CD4-positive, CD25-positive, alpha-beta regulatory T cell (primary cell): ENCODE results near the gene OGDH. TPM values are rescaled to one million over a fixed set of nuclear protein-coding genes. Genes with fewer than 3 reads are reported as not detected.

Experiments
- ATAC-seq, 2 donors: fragments of 150-1000 bp; cut with Tn5 transposase; one replicate each; pipeline ENCODE4 v1.10.0; 2021; ENCODE audit warnings: low read depth in 2 of 2, moderate number of reproducible peaks in 2 of 2, moderate library complexity in 1 of 2
- DNase-seq, 3 donors: peaks; one replicate each; pipeline versions ENCODE4 v3.0.0 to v3.0.0-alpha.2; 2012 to 2022; ENCODE audit warnings: mixed read lengths in 1 of 3
- H3K27ac ChIP-seq: one replicate; pipeline ENCODE4 v1.7.0; 2013; ENCODE audit warnings: mild to moderate bottlenecking, low read length; ENCODE audit not compliant: insufficient read depth, poor library complexity, severe bottlenecking
- H3K27me3 ChIP-seq: one replicate; pipeline ENCODE4 v1.7.0; 2013; ENCODE audit warnings: low read length; ENCODE audit not compliant: control insufficient read depth, insufficient read depth
- H3K36me3 ChIP-seq: one replicate; pipeline ENCODE4 v1.7.0; 2013; ENCODE audit warnings: mild to moderate bottlenecking, low read length, moderate library complexity; ENCODE audit not compliant: control insufficient read depth, insufficient read depth
- H3K4me1 ChIP-seq: 2 replicates; pipeline ENCODE4 v1.7.0; 2013; ENCODE audit warnings: mild to moderate bottlenecking, low read length; ENCODE audit not compliant: insufficient read depth, control insufficient read depth, poor library complexity, severe bottlenecking
- H3K4me3 ChIP-seq: one replicate; pipeline ENCODE4 v1.7.0; 2013; ENCODE audit warnings: low read depth, mild to moderate bottlenecking, low read length, moderate library complexity
- H3K9me3 ChIP-seq, 2 experiments: 1 replicate in 1 of 2; 2 replicates in 1 of 2; pipeline ENCODE4 v1.7.0; 2013; ENCODE audit warnings: low read length in 2 of 2, mild to moderate bottlenecking in 1 of 2, moderate library complexity in 1 of 2; ENCODE audit not compliant: control insufficient read depth in 2 of 2
- H3K27ac Mint-ChIP-seq, 3 donors: one replicate each; pipeline ENCODE4 v1.8.0; 2020 to 2022; ENCODE audit warnings: mild to moderate bottlenecking in 3 of 3, mixed read lengths in 3 of 3, moderate library complexity in 2 of 3
- H3K27me3 Mint-ChIP-seq: one replicate; pipeline ENCODE4 v1.8.0; 2022; ENCODE audit warnings: mild to moderate bottlenecking, mixed read lengths
- H3K36me3 Mint-ChIP-seq: one replicate; pipeline ENCODE4 v1.8.0; 2020; ENCODE audit warnings: mixed read lengths
- H3K4me1 Mint-ChIP-seq, 4 donors: one replicate each; pipeline ENCODE4 v1.8.0; 2020 to 2022; ENCODE audit warnings: mixed read lengths in 4 of 4, mild to moderate bottlenecking in 1 of 4
- H3K4me3 Mint-ChIP-seq, 4 donors: one replicate each; pipeline ENCODE4 v1.8.0; 2020 to 2022; ENCODE audit warnings: mild to moderate bottlenecking in 4 of 4, mixed read lengths in 4 of 4, moderate library complexity in 3 of 4
- H3K9me3 Mint-ChIP-seq, 7 donors: one replicate each; pipeline ENCODE4 v1.8.0; 2020 to 2022; ENCODE audit warnings: mixed read lengths in 7 of 7, mild to moderate bottlenecking in 3 of 7, moderate library complexity in 2 of 7
- polyA plus RNA-seq, 4 donors: library from polyadenylated mRNA; unstranded; fragments of 300-500 nt; fragmentation: Illumina TruSeq; gene quantifications; one replicate each; pipeline ENCODE4 v1.2.3, GENCODE V29; 2021
- total RNA-seq: library from RNA; stranded (reverse); gene quantifications from one replicate; pipeline ENCODE4 v1.2.3, GENCODE V29; 2022

OGDH gene
- total and polyA plus RNA-seq, 5 donors from 2014 or later: 56.4 to 157 (median 88.0) TPM

GRCh38 chr7:44752822-44753221 lies 146.4 kb downstream of the OGDH start:
- Histone ChIP-seq H3K9me3 (no peaks in the 10 kb centered on the region), H3K4me3 (peak overlapping the region; percentile 4), H3K27ac (no peak overlapping the region), H3K4me1 (peaks cover 62% of the 10 kb centered on the region), H3K27me3 (no peaks in the 10 kb centered on the region), H3K36me3 (peaks cover 13% of the 10 kb centered on the region)
- H3K4me1 Mint-ChIP-seq: peaks cover 12 to 66% (median 40%) of the 10 kb centered on the region in 4 donors
- H3K36me3 Mint-ChIP-seq: no peaks in the 10 kb centered on the region
- ATAC-seq (no peak), DNase-seq (no peak)
- peak overlapping the region in 2 of 4 donors; percentile 60 to 80 for H3K4me3 Mint-ChIP-seq
- no peaks in the 10 kb centered on the region for H3K27me3 Mint-ChIP-seq
- H3K27ac Mint-ChIP-seq: peak overlapping the region in 1 of 3 donors; percentile 83
- no peaks in the 10 kb centered on the region for H3K9me3 Mint-ChIP-seq

- Mint-ChIP-seq H3K4me1 (peaks cover 10 to 56% (median 31%) of the 10 kb centered on the region in 4 donors), H3K27ac (peak overlapping the region; percentile 47 to 69 (median 60)), H3K27me3 (no peaks in the 10 kb centered on the region), H3K36me3 (no peaks in the 10 kb centered on the region), H3K9me3 (no peaks in the 10 kb centered on the region), H3K4me3 (peak overlapping the region in 2 of 4 donors; percentile 31 to 38)
- H3K36me3 ChIP-seq: peaks cover 28% of the 10 kb centered on the region
- H3K27ac ChIP-seq: no peak overlapping the region
- H3K4me3 ChIP-seq: no peak overlapping the region
- H3K4me1 ChIP-seq: peaks cover 49% of the 10 kb centered on the region
- no peak for ATAC-seq
- peak in 1 of 3 donors; percentile 20 for DNase-seq
- no peaks in the 10 kb centered on the region for H3K9me3 ChIP-seq
- H3K27me3 ChIP-seq: no peaks in the 10 kb centered on the region
Measured at GRCh38 chr7:44754802-44755697, 148.6 kb downstream of the OGDH start.

GRCh38 chr7:44755698-44756627 lies 149.5 kb downstream of the OGDH start:
- Histone ChIP-seq H3K9me3 (no peaks in the 10 kb centered on the region), H3K36me3 (peaks cover 36% of the 10 kb centered on the region), H3K27me3 (no peaks in the 10 kb centered on the region), H3K27ac (no peak overlapping the region), H3K4me1 (peaks cover 40% of the 10 kb centered on the region), H3K4me3 (no peak overlapping the region)
- no peak overlapping the region for H3K4me3 Mint-ChIP-seq
- ATAC-seq (no peak), DNase-seq (no peak)
- H3K9me3 Mint-ChIP-seq: no peaks in the 10 kb centered on the region
- peaks cover 5% of the 10 kb centered on the region for H3K36me3 Mint-ChIP-seq
- peak overlapping the region in 1 of 3 donors; percentile 79 for H3K27ac Mint-ChIP-seq
- H3K4me1 Mint-ChIP-seq: peaks cover 4 to 47% (median 23%) of the 10 kb centered on the region in 4 donors
- no peaks in the 10 kb centered on the region for H3K27me3 Mint-ChIP-seq

- Histone ChIP-seq H3K4me3 (no peak overlapping the region), H3K36me3 (peaks cover 42% of the 10 kb centered on the region), H3K27ac (no peak overlapping the region), H3K9me3 (no peaks in the 10 kb centered on the region), H3K27me3 (no peaks in the 10 kb centered on the region), H3K4me1 (peaks cover 31% of the 10 kb centered on the region)
- Mint-ChIP-seq H3K9me3 (no peaks in the 10 kb centered on the region), H3K4me3 (no peak overlapping the region), H3K4me1 (peaks cover 0 to 38% (median 17%) of the 10 kb centered on the region in 4 donors), H3K36me3 (peaks cover 8% of the 10 kb centered on the region), H3K27me3 (no peaks in the 10 kb centered on the region), H3K27ac (no peak overlapping the region)
- no peak for DNase-seq
- no peak for ATAC-seq
Measured at GRCh38 chr7:44756904-44757303, 150.5 kb downstream of the OGDH start.

- Histone ChIP-seq H3K36me3 (peaks cover 44% of the 10 kb centered on the region), H3K4me3 (no peak overlapping the region), H3K27me3 (no peaks in the 10 kb centered on the region), H3K4me1 (peaks cover 31% of the 10 kb centered on the region), H3K27ac (no peak overlapping the region), H3K9me3 (no peaks in the 10 kb centered on the region)
- H3K9me3 Mint-ChIP-seq: no peaks in the 10 kb centered on the region
- H3K4me3 Mint-ChIP-seq: no peak overlapping the region
- H3K27me3 Mint-ChIP-seq: no peaks in the 10 kb centered on the region
- peaks cover 0 to 34% (median 15%) of the 10 kb centered on the region in 4 donors for H3K4me1 Mint-ChIP-seq
- H3K27ac Mint-ChIP-seq: no peak overlapping the region
- peaks cover 12% of the 10 kb centered on the region for H3K36me3 Mint-ChIP-seq
- ATAC-seq (no peak), DNase-seq (no peak)
Measured at GRCh38 chr7:44757311-44757710, 150.9 kb downstream of the OGDH start.

- ATAC-seq: no peak
- no peak overlapping the region for H3K4me3 Mint-ChIP-seq
- H3K27ac ChIP-seq: no peak overlapping the region
- peaks cover 0 to 29% (median 10%) of the 10 kb centered on the region in 4 donors for H3K4me1 Mint-ChIP-seq
- no peak overlapping the region for H3K27ac Mint-ChIP-seq
- no peaks in the 10 kb centered on the region for H3K27me3 ChIP-seq
- peaks cover 13% of the 10 kb centered on the region for H3K36me3 Mint-ChIP-seq
- H3K4me3 ChIP-seq: no peak overlapping the region
- no peaks in the 10 kb centered on the region for H3K9me3 ChIP-seq
- no peaks in the 10 kb centered on the region for H3K9me3 Mint-ChIP-seq
- no peaks in the 10 kb centered on the region for H3K27me3 Mint-ChIP-seq
- no peak for DNase-seq
- H3K36me3 ChIP-seq: peaks cover 48% of the 10 kb centered on the region
- H3K4me1 ChIP-seq: peaks cover 31% of the 10 kb centered on the region
Measured at GRCh38 chr7:44757739-44758138, 151.3 kb downstream of the OGDH start.
